Measurements from ENCODE around the gene ADORA1.

- TF ChIP-seq POLR2A (IDR thresholded peaks at IDR 0.05), result no peak
- TF ChIP-seq, protein P1, sequence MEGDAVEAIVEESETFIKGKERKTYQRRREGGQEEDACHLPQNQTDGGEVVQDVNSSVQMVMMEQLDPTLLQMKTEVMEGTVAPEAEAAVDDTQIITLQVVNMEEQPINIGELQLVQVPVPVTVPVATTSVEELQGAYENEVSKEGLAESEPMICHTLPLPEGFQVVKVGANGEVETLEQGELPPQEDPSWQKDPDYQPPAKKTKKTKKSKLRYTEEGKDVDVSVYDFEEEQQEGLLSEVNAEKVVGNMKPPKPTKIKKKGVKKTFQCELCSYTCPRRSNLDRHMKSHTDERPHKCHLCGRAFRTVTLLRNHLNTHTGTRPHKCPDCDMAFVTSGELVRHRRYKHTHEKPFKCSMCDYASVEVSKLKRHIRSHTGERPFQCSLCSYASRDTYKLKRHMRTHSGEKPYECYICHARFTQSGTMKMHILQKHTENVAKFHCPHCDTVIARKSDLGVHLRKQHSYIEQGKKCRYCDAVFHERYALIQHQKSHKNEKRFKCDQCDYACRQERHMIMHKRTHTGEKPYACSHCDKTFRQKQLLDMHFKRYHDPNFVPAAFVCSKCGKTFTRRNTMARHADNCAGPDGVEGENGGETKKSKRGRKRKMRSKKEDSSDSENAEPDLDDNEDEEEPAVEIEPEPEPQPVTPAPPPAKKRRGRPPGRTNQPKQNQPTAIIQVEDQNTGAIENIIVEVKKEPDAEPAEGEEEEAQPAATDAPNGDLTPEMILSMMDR (IDR thresholded peaks at IDR 0.05), result no peak
Measured at GRCh38 chr1:203185061-203185461, 57.5 kb downstream of the ADORA1 start.

Data from transverse colon (tissue), 3 donors.